Gastroesophageal sphincter (tissue), 4 donors: ENCODE results near the gene DMBT1. TPM values are rescaled to one million over a fixed set of nuclear protein-coding genes. Genes with fewer than 3 reads are reported as not detected.

Experiments used
- ATAC-seq: fragments of 150-250 bp; one replicate; pipeline ENCODE4 v1.9.1; 2016; ENCODE audit warnings: mild to moderate bottlenecking, moderate library complexity
- H3K27ac ChIP-seq, 4 donors: fragments of 200-600 bp; sonication (generic) in 3 of 4; 1 replicate in 3 of 4; 2 replicates in 1 of 4; pipeline ENCODE4 v1.5.1; 2016 to 2019
- H3K27me3 ChIP-seq: fragments of 200-600 bp; sonication (generic); one replicate; pipeline ENCODE4 v1.5.1; 2019
- H3K36me3 ChIP-seq, 2 donors: fragments of 200-600 bp; sonication (generic); one replicate each; pipeline ENCODE4 v1.5.1; 2019; ENCODE audit warnings: control low read depth in 1 of 2
- H3K4me1 ChIP-seq, 3 donors: fragments of 200-600 bp; sonication (generic); 1 replicate in 2 of 3; 2 replicates in 1 of 3; pipeline ENCODE4 v1.5.1; 2016 to 2019; ENCODE audit warnings: control low read depth in 2 of 3
- H3K4me3 ChIP-seq, 2 donors: fragments of 200-600 bp; sonication (generic); one replicate each; pipeline ENCODE4 v1.5.1; 2019; ENCODE audit warnings: mild to moderate bottlenecking in 1 of 2, moderate library complexity in 1 of 2
- H3K9me3 ChIP-seq, 3 donors: fragments of 200-600 bp; sonication (generic); one replicate each; pipeline ENCODE4 v1.5.1; 2017 to 2019; ENCODE audit warnings: control low read depth in 2 of 3
- EP300 ChIP-seq: sonication (generic); formaldehyde crosslinking; IDR thresholded peaks from one replicate; pipeline ENCODE4 v1.6.1; 2017; ENCODE audit warnings: antibody characterized with exemption, mild to moderate bottlenecking
- POLR2A ChIP-seq, 2 donors: fragments of 450-650 bp; IDR thresholded peaks; one replicate each; pipeline ENCODE4 v1.6.1; 2017; ENCODE audit warnings: antibody characterized with exemption in 2 of 2, mild to moderate bottlenecking in 2 of 2, moderate library complexity in 1 of 2
- POLR2AphosphoS5 ChIP-seq: sonication (generic); formaldehyde crosslinking; IDR thresholded peaks from one replicate; pipeline ENCODE4 v1.6.1; 2017; ENCODE audit warnings: antibody characterized with exemption
- WGBS, 2 donors: methylation state at CpG; one replicate each; pipeline ENCODE4 v1.1.5; 2018; ENCODE audit warnings: low coverage in 1 of 2; 5-methylcytosine and 5-hydroxymethylcytosine counted together
- total RNA-seq, 4 donors: library from RNA; depleted of rRNA; stranded (reverse); fragments of >200 nt; gene quantifications; one replicate each; pipeline ENCODE4 v1.1.0, GENCODE V29; 2016
- TF ChIP-seq, protein P1 (sequence below), 4 experiments: fragments of 200-600 bp in 2 of 4; fragments of 450-650 bp in 2 of 4; sonication (generic) in 1 of 4; IDR thresholded peaks; one replicate each; pipeline ENCODE4 v1.5.1; 2017 to 2019; ENCODE audit warnings: antibody characterized with exemption in 4 of 4, mild to moderate bottlenecking in 2 of 4, moderate library complexity in 2 of 4

The DMBT1 gene
- total RNA-seq, 4 donors from 2014 or later, result 0.08 to 2.8 TPM; not detected in 2

GRCh38 chr10:122561792-122562191, 1.2 kb downstream of the DMBT1 start:
- H3K4me3 ChIP-seq, result no peak overlapping the region

DNA sequence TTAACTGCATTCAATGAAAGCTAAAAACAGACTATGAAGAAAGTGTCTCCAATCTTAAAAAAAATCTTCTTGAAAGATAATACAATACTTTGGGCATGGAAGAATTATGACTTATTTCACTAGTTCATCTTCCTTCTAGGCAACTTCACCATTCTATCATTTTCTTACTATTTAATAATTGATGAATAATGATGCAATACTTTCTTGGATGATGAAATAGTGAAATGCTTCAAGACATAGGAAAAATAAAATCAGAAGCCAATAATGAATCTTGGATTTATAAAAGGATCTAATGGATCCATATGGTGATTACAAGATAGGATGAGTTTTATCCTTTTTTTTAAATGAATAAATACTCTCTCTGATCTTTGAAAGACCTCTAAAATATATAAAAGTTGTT, 4.4 kb downstream of the DMBT1 start:
- H3K27ac ChIP-seq, result no peak overlapping the region

More at GRCh38 chr10:122561792-122562191, 1.2 kb downstream of the DMBT1 start:
- no peaks in the 10 kb centered on the region for H3K9me3 ChIP-seq
- H3K27ac ChIP-seq, result no peak overlapping the region
- no peaks in the 10 kb centered on the region for H3K36me3 ChIP-seq
- peaks cover 29% of the 10 kb centered on the region for H3K27me3 ChIP-seq
- ATAC-seq, result no peak
- no peak for TF ChIP-seq POLR2AphosphoS5
- no peak for TF ChIP-seq EP300
- TF ChIP-seq, protein P1, sequence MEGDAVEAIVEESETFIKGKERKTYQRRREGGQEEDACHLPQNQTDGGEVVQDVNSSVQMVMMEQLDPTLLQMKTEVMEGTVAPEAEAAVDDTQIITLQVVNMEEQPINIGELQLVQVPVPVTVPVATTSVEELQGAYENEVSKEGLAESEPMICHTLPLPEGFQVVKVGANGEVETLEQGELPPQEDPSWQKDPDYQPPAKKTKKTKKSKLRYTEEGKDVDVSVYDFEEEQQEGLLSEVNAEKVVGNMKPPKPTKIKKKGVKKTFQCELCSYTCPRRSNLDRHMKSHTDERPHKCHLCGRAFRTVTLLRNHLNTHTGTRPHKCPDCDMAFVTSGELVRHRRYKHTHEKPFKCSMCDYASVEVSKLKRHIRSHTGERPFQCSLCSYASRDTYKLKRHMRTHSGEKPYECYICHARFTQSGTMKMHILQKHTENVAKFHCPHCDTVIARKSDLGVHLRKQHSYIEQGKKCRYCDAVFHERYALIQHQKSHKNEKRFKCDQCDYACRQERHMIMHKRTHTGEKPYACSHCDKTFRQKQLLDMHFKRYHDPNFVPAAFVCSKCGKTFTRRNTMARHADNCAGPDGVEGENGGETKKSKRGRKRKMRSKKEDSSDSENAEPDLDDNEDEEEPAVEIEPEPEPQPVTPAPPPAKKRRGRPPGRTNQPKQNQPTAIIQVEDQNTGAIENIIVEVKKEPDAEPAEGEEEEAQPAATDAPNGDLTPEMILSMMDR (IDR thresholded peaks at IDR 0.05), result no peak
- no peak for TF ChIP-seq POLR2A (IDR thresholded peaks at IDR 0.05)
- peaks cover 0 to 11% (median 0%) of the 10 kb centered on the region in 3 donors for H3K4me1 ChIP-seq

DNA sequence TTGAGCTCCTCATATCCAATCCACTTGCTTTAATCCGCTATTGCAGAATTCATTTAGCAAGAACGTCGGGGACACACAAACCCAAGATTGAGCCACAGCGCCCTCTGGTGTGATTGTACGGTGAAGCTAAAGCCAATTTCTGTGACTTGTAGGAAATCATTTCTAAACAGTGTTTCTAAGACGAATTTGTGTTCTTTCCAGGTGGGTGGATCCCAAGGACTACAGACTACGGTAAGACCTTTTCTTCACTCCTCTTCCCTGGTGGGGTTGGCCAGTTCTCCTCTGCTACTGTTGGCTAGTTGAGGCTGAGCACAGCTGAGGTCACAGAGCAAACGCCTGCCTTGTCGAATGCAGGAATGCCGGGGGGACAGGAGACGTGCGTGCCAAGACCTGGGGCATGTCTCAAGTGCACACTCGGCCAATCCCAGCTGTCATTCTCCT, 5.2 kb downstream of the DMBT1 start:
- TF ChIP-seq POLR2AphosphoS5 (peak; percentile 23), EP300 (no peak)
- TF ChIP-seq, protein P1 (IDR thresholded peaks at IDR 0.05), result peak; percentile 82 to 87 (median 84)
- H3K27ac ChIP-seq, result no peak overlapping the region
- 8 to 11% methylated on average over 11 to 12 of the region's 13 CpGs for WGBS, 2 donors
- peaks cover 13% of the 10 kb centered on the region for H3K27me3 ChIP-seq
- peak; percentile 57 for ATAC-seq
- no peaks in the 10 kb centered on the region for H3K36me3 ChIP-seq
- H3K9me3 ChIP-seq, result no peaks in the 10 kb centered on the region
- H3K4me1 ChIP-seq, result peaks cover 0 to 11% (median 0%) of the 10 kb centered on the region in 3 donors
- peak overlapping the region in 1 of 2 donors; percentile 33 for H3K4me3 ChIP-seq

More for the DNA sequence above, 4.4 kb downstream of the DMBT1 start:
- Histone ChIP-seq H3K4me3 (no peak overlapping the region), H3K4me1 (peaks cover 0 to 11% (median 0%) of the 10 kb centered on the region in 3 donors), H3K9me3 (no peaks in the 10 kb centered on the region), H3K27me3 (peaks cover 18% of the 10 kb centered on the region), H3K36me3 (no peaks in the 10 kb centered on the region)
- ATAC-seq, result no peak
- TF ChIP-seq POLR2AphosphoS5, result no peak
- TF ChIP-seq POLR2A (IDR thresholded peaks at IDR 0.05), result no peak
- TF ChIP-seq, protein P1 (IDR thresholded peaks at IDR 0.05), result no peak
- no peak for TF ChIP-seq EP300

DNA sequence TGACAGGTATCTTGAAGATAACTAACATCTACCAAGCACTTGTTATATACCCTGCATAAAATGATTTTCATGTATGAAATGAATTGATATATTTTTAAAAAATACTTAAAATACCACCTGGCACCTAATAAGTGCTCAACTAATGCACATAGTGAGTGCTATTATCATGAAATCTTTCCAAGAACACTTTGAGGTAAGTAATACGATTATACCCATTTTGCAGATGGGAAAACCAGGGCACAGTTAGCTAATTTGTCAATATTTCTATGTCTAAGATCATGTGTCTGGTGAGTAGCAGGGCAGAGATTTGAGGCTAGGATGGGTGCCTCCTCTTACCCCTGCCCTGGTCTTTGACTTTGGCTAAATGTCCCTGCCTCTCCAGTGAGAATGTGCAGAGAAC, 6.1 kb downstream of the DMBT1 start:
- Histone ChIP-seq H3K36me3 (no peaks in the 10 kb centered on the region), H3K4me3 (no peak overlapping the region), H3K9me3 (no peaks in the 10 kb centered on the region), H3K27me3 (peaks cover 13% of the 10 kb centered on the region), H3K27ac (no peak overlapping the region), H3K4me1 (peaks cover 0 to 11% (median 0%) of the 10 kb centered on the region in 3 donors)
- TF ChIP-seq, protein P1 (IDR thresholded peaks at IDR 0.05), result no peak
- TF ChIP-seq POLR2A (IDR thresholded peaks at IDR 0.05) (no peak), POLR2AphosphoS5 (no peak)
- ATAC-seq, result no peak
- WGBS, 2 donors, result 79 to 100% methylated on average over 1 of the region's 1 CpG

- TF ChIP-seq, protein P1 (IDR thresholded peaks at IDR 0.05), result peak in 2 of 4 experiments; percentile 8 to 48
- no peak for TF ChIP-seq POLR2AphosphoS5
- no peak for ATAC-seq
- Histone ChIP-seq H3K9me3 (no peaks in the 10 kb centered on the region), H3K36me3 (no peaks in the 10 kb centered on the region), H3K4me1 (peaks cover 0 to 11% (median 0%) of the 10 kb centered on the region in 3 donors), H3K4me3 (no peak overlapping the region), H3K27me3 (peaks cover 10% of the 10 kb centered on the region), H3K27ac (no peak overlapping the region)
- 69 to 87% methylated on average over 3 to 5 of the region's 5 CpGs for WGBS, 2 donors
These were observed 6.6 kb downstream of the DMBT1 start for GRCh38 chr10:122567056-122567660.
